Testis (tissue), 2 donors: ENCODE results near the gene ILKAP.

ENCODE experiments used
- POLR2A ChIP-seq: fragments of 450-650 bp; IDR thresholded peaks from one replicate; pipeline ENCODE4 v1.6.1; 2017; ENCODE audit warnings: antibody characterized with exemption, mild to moderate bottlenecking, moderate library complexity
- TF ChIP-seq, protein P1 (sequence below), 3 experiments: fragments of 450-650 bp in 2 of 3; fragments of 200-600 bp in 1 of 3; sonication (generic) in 1 of 3; IDR thresholded peaks; one replicate each; pipeline ENCODE4 v1.5.1; 2016 to 2019; ENCODE audit warnings: antibody characterized with exemption in 3 of 3, mild to moderate bottlenecking in 2 of 3, moderate library complexity in 1 of 3

DNA sequence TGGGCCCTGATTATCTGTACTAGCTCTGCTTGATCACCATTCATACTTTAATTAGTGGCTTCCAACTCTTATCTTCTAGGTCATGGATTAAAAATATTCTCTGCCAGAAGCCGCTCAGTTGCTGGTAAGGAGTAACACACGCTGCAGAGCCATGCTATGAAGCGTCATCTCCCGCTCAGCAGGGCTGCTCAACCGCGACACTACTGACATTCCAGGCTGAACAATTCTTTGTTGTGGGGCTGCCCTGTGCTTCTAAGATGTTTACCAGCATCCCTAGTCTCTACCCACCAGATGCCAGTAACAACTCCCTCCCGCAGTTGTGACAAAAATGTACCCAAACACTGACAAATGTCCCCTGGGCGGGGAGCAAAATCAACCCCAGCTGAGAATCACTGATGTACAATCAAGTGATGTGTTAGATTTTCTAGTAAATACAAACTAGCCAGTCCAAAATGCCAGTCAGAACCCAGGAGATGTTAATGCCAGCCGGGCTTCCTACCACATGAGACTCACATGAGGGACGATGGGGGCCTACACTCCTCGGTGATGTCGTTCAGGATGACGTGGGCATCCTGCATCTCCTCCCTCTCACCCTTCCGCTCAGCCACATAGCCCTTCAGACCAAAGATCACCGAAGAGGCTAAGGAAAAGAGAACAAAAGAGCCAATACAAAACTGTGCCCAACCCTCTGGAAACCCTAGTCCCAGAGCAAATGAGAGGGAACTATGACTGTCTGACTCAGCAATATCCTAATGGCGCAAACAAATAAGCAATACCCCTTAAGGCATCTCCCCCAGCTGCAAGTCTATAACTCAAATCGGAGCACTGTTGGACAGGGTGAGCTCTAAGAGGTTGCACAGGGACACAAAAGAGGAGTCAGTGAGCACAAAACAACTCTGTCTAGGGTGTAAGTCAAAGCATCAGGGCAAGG is 15.6 kb downstream of the ILKAP start:
- TF ChIP-seq, protein P1, sequence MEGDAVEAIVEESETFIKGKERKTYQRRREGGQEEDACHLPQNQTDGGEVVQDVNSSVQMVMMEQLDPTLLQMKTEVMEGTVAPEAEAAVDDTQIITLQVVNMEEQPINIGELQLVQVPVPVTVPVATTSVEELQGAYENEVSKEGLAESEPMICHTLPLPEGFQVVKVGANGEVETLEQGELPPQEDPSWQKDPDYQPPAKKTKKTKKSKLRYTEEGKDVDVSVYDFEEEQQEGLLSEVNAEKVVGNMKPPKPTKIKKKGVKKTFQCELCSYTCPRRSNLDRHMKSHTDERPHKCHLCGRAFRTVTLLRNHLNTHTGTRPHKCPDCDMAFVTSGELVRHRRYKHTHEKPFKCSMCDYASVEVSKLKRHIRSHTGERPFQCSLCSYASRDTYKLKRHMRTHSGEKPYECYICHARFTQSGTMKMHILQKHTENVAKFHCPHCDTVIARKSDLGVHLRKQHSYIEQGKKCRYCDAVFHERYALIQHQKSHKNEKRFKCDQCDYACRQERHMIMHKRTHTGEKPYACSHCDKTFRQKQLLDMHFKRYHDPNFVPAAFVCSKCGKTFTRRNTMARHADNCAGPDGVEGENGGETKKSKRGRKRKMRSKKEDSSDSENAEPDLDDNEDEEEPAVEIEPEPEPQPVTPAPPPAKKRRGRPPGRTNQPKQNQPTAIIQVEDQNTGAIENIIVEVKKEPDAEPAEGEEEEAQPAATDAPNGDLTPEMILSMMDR (IDR thresholded peaks at IDR 0.05), result no peak
- TF ChIP-seq POLR2A, result no peak
